Panc1 (cell line): ENCODE measurements around the gene TPP1.

Experiments used
- CTCF ChIP-seq: fragments of 450-650 bp; IDR thresholded peaks from 2 replicates; pipeline ENCODE4 v1.5.1; 2017; ENCODE audit warnings: mild to moderate bottlenecking
- POLR2AphosphoS5 ChIP-seq: IDR thresholded peaks from 2 replicates; pipeline ENCODE4 v1.6.1; 2012; ENCODE audit warnings: mild to moderate bottlenecking, low read depth, low read length, moderate library complexity
- REST ChIP-seq, 2 experiments: IDR thresholded peaks; 2 replicates each; pipeline ENCODE4 v1.6.1; 2011 to 2012; ENCODE audit warnings: low read depth in 2 of 2, control low read depth in 1 of 2, low read length in 1 of 2, mild to moderate bottlenecking in 1 of 2, moderate library complexity in 1 of 2; ENCODE audit not compliant: insufficient read depth in 1 of 2
- TCF7L2 ChIP-seq: IDR thresholded peaks from 2 replicates; pipeline ENCODE4 v1.6.1; 2011; ENCODE audit warnings: mild to moderate bottlenecking, low read depth, low read length, inconsistent platforms

GRCh38 chr11:6615046-6615445 is 4.2 kb downstream of the TPP1 start:
- TF ChIP-seq CTCF (no peak), TCF7L2 (no peak), POLR2AphosphoS5 (no peak), REST (IDR thresholded peaks at IDR 0.05; ENCODE audit: insufficient read depth in 1 of 2, low read depth in 2 of 2, low read length in 1 of 2) (no peak)
